Activated T-helper 2 cell treated with anti-CD3 and anti-CD28 coated beads, Interferon-gamma antibody, Interleukin-2, Interleukin-4, amounts not matched to agents 10 μg/mL and 5 μg/mL and 100 μg/mL, durations not matched to agents 14 hours and 24 hours and 36 hours (primary cell): Measurements from ENCODE around the gene SPACA1. TPM values are rescaled to one million over a fixed set of nuclear protein-coding genes. Genes with fewer than 3 reads are reported as not detected.

Experiments
- DNase-seq: peaks from one replicate; pipeline ENCODE4 v3.0.0; 2021; ENCODE audit warnings: low spot score
- H3K27ac Mint-ChIP-seq: one replicate; pipeline ENCODE4 v1.8.0; 2021; ENCODE audit warnings: mixed read lengths
- H3K27me3 Mint-ChIP-seq: one replicate; pipeline ENCODE4 v1.8.0; 2021; ENCODE audit warnings: low read depth, mixed read lengths
- H3K36me3 Mint-ChIP-seq: one replicate; pipeline ENCODE4 v1.8.0; 2021; ENCODE audit warnings: low read depth, mixed read lengths
- H3K4me1 Mint-ChIP-seq: one replicate; pipeline ENCODE4 v1.8.0; 2021; ENCODE audit warnings: low read depth, mixed read lengths
- H3K4me3 Mint-ChIP-seq: one replicate; pipeline ENCODE4 v1.8.0; 2021; ENCODE audit warnings: low read depth, mild to moderate bottlenecking, moderate library complexity, mixed read lengths
- H3K9me3 Mint-ChIP-seq: one replicate; pipeline ENCODE4 v1.8.0; 2021; ENCODE audit warnings: mixed read lengths
- intact Hi-C: fragments of 100-400 bp; cut with micrococcal nuclease; formaldehyde crosslinking; loops from one replicate; pipeline ENCODE4 v1.15.1; 2023
- total RNA-seq: library from RNA; stranded (reverse); gene quantifications from 2 replicates; pipeline ENCODE4 v1.2.3, GENCODE V29; 2022

The SPACA1 gene
- total RNA-seq, 1 donor from 2014 or later, result not detected

DNA sequence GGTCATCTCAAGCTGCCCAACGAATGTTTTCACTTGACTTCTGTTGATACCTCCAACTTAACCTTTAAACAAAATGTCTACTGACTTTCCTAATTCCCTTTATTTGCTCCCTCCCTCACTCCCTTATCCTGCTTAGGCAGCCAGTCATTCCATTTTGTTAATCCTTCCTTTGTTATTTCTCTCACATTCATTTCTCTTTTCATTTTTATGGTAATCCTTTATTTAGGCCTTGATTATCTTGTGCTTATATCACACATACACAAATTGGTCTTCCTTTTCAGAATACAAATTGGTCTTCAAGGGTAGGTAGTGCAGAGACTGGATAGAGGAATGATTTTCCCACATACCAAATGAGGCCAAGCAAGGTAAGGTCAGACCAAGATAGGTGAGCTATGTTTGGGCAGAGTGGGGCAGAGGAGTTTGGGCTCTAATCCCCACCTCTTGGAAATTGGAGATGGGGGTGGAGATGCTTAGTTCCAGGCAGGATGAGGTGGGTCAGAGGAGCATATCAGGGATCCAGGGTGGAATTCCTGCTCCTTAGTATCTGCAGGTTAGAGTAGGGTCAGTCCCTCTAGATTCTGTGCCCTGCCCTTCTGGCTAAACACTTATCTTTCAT is 2.0 kb upstream of the SPACA1 start:
- no peak overlapping the region for H3K4me3 Mint-ChIP-seq
- H3K9me3 Mint-ChIP-seq, result no peaks in the 10 kb centered on the region
- H3K4me1 Mint-ChIP-seq, result no peaks in the 10 kb centered on the region
- H3K36me3 Mint-ChIP-seq, result no peaks in the 10 kb centered on the region
- intact Hi-C loops, result no loop called here
- H3K27me3 Mint-ChIP-seq, result peaks cover 11% of the 10 kb centered on the region
- DNase-seq, result no peak
- H3K27ac Mint-ChIP-seq, result no peak overlapping the region

DNA sequence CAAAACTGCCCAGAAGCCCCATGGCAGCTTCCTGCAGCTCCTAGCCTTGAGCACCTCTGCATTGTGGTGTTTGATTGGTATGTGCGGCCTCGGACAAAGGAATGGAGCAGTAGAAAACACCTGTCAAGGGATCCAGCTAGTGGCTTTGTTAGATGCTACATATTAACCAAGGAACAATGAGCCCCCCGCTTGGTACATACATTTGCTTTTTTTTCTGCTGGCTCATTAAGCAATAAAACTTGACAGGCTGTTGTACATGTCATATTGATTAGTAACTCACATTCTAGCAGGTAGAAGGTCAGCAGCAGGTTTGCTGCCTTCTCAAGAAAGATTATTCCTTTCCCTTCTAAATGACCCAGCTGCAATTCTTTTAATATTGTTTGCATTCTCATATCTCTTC is 937 bp downstream of the SPACA1 start:
- Mint-ChIP-seq H3K4me3 (no peak overlapping the region), H3K9me3 (no peaks in the 10 kb centered on the region), H3K36me3 (no peaks in the 10 kb centered on the region), H3K4me1 (no peaks in the 10 kb centered on the region), H3K27ac (no peak overlapping the region), H3K27me3 (peaks cover 13% of the 10 kb centered on the region)
- no peak for DNase-seq
- intact Hi-C loops, result no loop called here

GRCh38 chr6:88050140-88050818 is 2.6 kb downstream of the SPACA1 start:
- no peak for DNase-seq
- H3K4me3 Mint-ChIP-seq, result no peak overlapping the region
- no peaks in the 10 kb centered on the region for H3K36me3 Mint-ChIP-seq
- intact Hi-C loops, result no loop called here
- no peaks in the 10 kb centered on the region for H3K4me1 Mint-ChIP-seq
- no peak overlapping the region for H3K27ac Mint-ChIP-seq
- peaks cover 14% of the 10 kb centered on the region for H3K27me3 Mint-ChIP-seq
- H3K9me3 Mint-ChIP-seq, result no peaks in the 10 kb centered on the region

DNA sequence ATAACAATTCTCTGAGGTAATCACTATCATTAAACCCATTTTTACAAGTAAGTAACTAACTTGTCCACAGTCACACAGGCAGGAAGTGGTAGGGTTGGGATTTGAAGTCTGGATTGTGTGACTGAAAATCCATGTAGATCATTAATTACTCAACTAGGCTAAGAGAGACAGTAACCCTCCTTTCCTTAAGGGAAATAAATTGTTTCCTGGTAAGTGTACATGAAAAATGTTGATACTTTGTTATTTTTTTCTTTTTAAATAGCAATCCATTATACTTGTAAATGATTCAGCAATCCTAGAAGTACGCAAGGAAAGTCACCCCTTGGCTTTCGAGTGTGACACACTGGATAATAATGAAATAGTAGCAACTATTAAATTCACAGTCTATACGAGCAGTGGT is 11.6 kb downstream of the SPACA1 start:
- no peaks in the 10 kb centered on the region for H3K9me3 Mint-ChIP-seq
- no peak for DNase-seq
- intact Hi-C loops, result no loop called here

DNA sequence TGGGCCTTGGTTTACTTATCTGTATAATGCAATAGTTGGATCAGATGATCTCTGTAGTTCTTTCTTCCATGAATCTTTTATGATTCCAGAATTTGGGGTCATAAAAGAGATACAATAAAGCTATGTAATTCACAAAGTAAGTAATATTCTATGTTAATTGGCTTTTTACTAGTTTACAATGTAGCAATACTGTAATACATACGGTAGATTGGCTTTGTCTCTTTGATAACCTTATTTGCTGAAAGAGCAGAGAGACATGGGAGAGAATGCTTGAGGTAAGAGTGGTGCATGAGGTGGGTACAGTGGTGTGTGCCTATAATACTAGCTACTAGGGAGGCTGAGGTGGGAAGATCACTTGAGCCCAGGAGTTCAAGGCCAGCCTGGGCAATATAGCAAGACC is 14.7 kb downstream of the SPACA1 start:
- Mint-ChIP-seq H3K36me3 (no peaks in the 10 kb centered on the region), H3K27me3 (peaks cover 4% of the 10 kb centered on the region), H3K9me3 (no peaks in the 10 kb centered on the region), H3K4me1 (no peaks in the 10 kb centered on the region), H3K27ac (no peak overlapping the region), H3K4me3 (no peak overlapping the region)
- DNase-seq, result no peak
- intact Hi-C loops, result no loop called here

More for the DNA sequence above, 11.6 kb downstream of the SPACA1 start:
- H3K4me3 Mint-ChIP-seq, result no peak overlapping the region
- H3K36me3 Mint-ChIP-seq, result no peaks in the 10 kb centered on the region
- H3K27ac Mint-ChIP-seq, result no peak overlapping the region
- peaks cover 4% of the 10 kb centered on the region for H3K27me3 Mint-ChIP-seq
- H3K4me1 Mint-ChIP-seq, result no peaks in the 10 kb centered on the region

- H3K27me3 Mint-ChIP-seq, result peaks cover 5% of the 10 kb centered on the region
- H3K27ac Mint-ChIP-seq, result no peak overlapping the region
- H3K4me1 Mint-ChIP-seq, result no peaks in the 10 kb centered on the region
- H3K9me3 Mint-ChIP-seq, result no peaks in the 10 kb centered on the region
- intact Hi-C loops, result no loop called here
- no peak for DNase-seq
- H3K4me3 Mint-ChIP-seq, result no peak overlapping the region
- no peaks in the 10 kb centered on the region for H3K36me3 Mint-ChIP-seq
Measured at GRCh38 chr6:88072462-88072861, 24.8 kb downstream of the SPACA1 start.

- Mint-ChIP-seq H3K4me3 (no peak overlapping the region), H3K27ac (no peak overlapping the region), H3K4me1 (no peaks in the 10 kb centered on the region), H3K9me3 (no peaks in the 10 kb centered on the region), H3K27me3 (peaks cover 5% of the 10 kb centered on the region), H3K36me3 (no peaks in the 10 kb centered on the region)
- no peak for DNase-seq
- intact Hi-C loops, result no loop called here
Measured at GRCh38 chr6:88074791-88075190, 27.1 kb downstream of the SPACA1 start.

DNA sequence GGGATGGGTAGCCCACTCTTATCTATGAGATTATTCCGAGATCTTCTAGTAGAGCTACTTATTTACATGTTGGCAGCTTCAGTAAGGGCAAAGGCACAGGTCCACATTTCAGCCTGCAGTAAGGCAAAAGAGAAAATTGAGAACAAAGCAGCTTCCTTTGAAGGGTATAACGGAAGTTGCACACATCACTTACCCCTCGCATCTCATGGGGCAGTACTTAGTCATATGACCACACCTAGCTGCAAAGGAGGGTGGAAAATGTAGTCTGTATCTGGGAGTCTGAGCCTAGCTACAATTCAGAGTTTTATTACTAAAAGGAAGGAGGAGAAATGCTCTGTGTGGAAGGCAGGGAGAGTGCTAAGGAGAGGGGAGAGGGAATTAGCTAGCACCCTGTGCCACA is 29.7 kb downstream of the SPACA1 start:
- H3K4me3 Mint-ChIP-seq, result no peak overlapping the region
- intact Hi-C loops, result no loop called here
- no peaks in the 10 kb centered on the region for H3K27me3 Mint-ChIP-seq
- H3K4me1 Mint-ChIP-seq, result no peaks in the 10 kb centered on the region
- no peaks in the 10 kb centered on the region for H3K36me3 Mint-ChIP-seq
- H3K27ac Mint-ChIP-seq, result no peak overlapping the region
- H3K9me3 Mint-ChIP-seq, result no peaks in the 10 kb centered on the region
- DNase-seq, result no peak

DNA sequence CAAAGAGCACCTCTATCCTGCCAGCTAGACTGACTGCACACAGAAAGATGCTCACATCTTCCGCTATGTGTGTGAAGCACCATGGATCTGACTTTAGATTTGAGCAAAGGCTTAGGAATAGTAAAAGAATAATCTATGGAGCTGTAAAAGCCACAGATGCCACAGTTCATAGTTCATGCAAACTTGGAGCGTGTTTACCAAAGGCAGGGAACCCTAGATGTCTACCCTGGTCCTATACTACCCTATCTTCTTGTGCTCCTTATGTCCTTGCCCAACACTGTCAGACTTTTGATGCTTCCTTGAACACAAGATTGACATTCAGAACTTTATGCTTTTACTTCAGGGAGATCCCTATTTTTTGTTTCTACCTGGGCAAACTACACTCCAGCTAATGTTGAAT is 39.2 kb downstream of the SPACA1 start:
- Mint-ChIP-seq H3K27me3 (no peaks in the 10 kb centered on the region), H3K4me3 (no peak overlapping the region), H3K9me3 (no peaks in the 10 kb centered on the region), H3K36me3 (no peaks in the 10 kb centered on the region), H3K4me1 (no peaks in the 10 kb centered on the region), H3K27ac (no peak overlapping the region)
- DNase-seq, result no peak
- intact Hi-C loops, result no loop called here

- no peak overlapping the region for H3K4me3 Mint-ChIP-seq
- no peak overlapping the region for H3K27ac Mint-ChIP-seq
- H3K36me3 Mint-ChIP-seq, result no peaks in the 10 kb centered on the region
- intact Hi-C loops, result no loop called here
- no peak for DNase-seq
- no peaks in the 10 kb centered on the region for H3K9me3 Mint-ChIP-seq
- H3K4me1 Mint-ChIP-seq, result no peaks in the 10 kb centered on the region
- H3K27me3 Mint-ChIP-seq, result no peaks in the 10 kb centered on the region
Measured at GRCh38 chr6:88089708-88090107, 42.1 kb downstream of the SPACA1 start.

- H3K4me3 Mint-ChIP-seq, result no peak overlapping the region
- no peak overlapping the region for H3K27ac Mint-ChIP-seq
- H3K27me3 Mint-ChIP-seq, result no peaks in the 10 kb centered on the region
- no peaks in the 10 kb centered on the region for H3K36me3 Mint-ChIP-seq
- no peak for DNase-seq
- intact Hi-C loops, result no loop called here
- H3K4me1 Mint-ChIP-seq, result no peaks in the 10 kb centered on the region
- H3K9me3 Mint-ChIP-seq, result no peaks in the 10 kb centered on the region
Measured at GRCh38 chr6:88105741-88106340, 58.2 kb downstream of the SPACA1 start.

GRCh38 chr6:88107241-88107640 is 59.6 kb downstream of the SPACA1 start:
- intact Hi-C loops, result no loop called here
- H3K27ac Mint-ChIP-seq, result no peak overlapping the region
- H3K4me1 Mint-ChIP-seq, result no peaks in the 10 kb centered on the region
- no peak for DNase-seq
- no peaks in the 10 kb centered on the region for H3K9me3 Mint-ChIP-seq
- H3K27me3 Mint-ChIP-seq, result no peaks in the 10 kb centered on the region
- no peaks in the 10 kb centered on the region for H3K36me3 Mint-ChIP-seq
- H3K4me3 Mint-ChIP-seq, result no peak overlapping the region

DNA sequence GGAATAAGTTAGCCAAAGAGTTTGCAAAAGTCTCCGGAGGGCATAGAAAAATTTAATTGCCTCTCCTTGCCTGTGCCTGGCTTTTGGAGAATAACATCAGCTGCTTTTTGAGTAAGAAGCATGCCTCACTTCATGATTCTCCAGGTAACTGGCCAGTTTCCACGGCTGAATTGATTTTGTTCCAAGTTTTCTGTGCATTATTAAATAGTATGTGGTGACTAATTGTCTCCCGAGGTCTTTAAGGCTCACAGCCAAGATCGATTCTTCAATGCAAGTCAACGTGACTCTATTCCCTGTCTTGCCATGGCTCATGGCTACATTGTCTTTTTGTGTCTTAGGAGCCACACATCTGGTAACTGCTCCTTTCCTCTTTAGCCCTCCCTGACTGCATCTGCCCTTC is 64.3 kb downstream of the SPACA1 start:
- intact Hi-C loops, result no loop called here
- no peaks in the 10 kb centered on the region for H3K9me3 Mint-ChIP-seq
- no peak for DNase-seq
- no peaks in the 10 kb centered on the region for H3K4me1 Mint-ChIP-seq
- H3K27me3 Mint-ChIP-seq, result no peaks in the 10 kb centered on the region
- H3K27ac Mint-ChIP-seq, result no peak overlapping the region
- H3K36me3 Mint-ChIP-seq, result no peaks in the 10 kb centered on the region
- no peak overlapping the region for H3K4me3 Mint-ChIP-seq
